Psoas muscle (tissue), 8 donors: ENCODE results near the gene TANC2. TPM values are rescaled to one million over a fixed set of nuclear protein-coding genes. Genes with fewer than 3 reads are reported as not detected.

Experiments used
- ATAC-seq, 4 donors: fragments of 200-7000 bp; cut with Tn5 transposase; one replicate each; pipeline ENCODE4 v1.9.1; 2020; ENCODE audit warnings: moderate library complexity in 3 of 4, mild to moderate bottlenecking in 2 of 4
- DNase-seq, 2 donors: peaks; one replicate each; pipeline ENCODE4 v3.0.0-alpha.2; 2020
- H3K27ac ChIP-seq: fragments of 200-600 bp; one replicate; pipeline ENCODE4 v1.8.0; 2022
- H3K27me3 ChIP-seq, 3 donors: fragments of 200-600 bp in 1 of 3; one replicate each; pipeline versions ENCODE4 v1.6.1 to v1.8.0; 2013 to 2022; ENCODE audit warnings: low read length in 2 of 3, mild to moderate bottlenecking in 2 of 3, moderate library complexity in 1 of 3; ENCODE audit not compliant: insufficient read depth in 3 of 3
- H3K36me3 ChIP-seq, 2 donors: fragments of 200-600 bp in 1 of 2; one replicate each; pipeline versions ENCODE4 v1.6.1 to v1.8.0; 2013 to 2022; ENCODE audit warnings: low read depth in 1 of 2, mild to moderate bottlenecking in 1 of 2, moderate library complexity in 1 of 2; ENCODE audit not compliant: insufficient read depth in 1 of 2
- H3K4me1 ChIP-seq: fragments of 200-600 bp; one replicate; pipeline ENCODE4 v1.8.0; 2022
- H3K4me3 ChIP-seq: fragments of 200-600 bp; one replicate; pipeline ENCODE4 v1.8.0; 2022; ENCODE audit warnings: mild to moderate bottlenecking
- H3K9me3 ChIP-seq: fragments of 200-600 bp; one replicate; pipeline ENCODE4 v1.8.0; 2022
- WGBS, 3 donors: extraction: QIAGEN DNeasy Blood & Tissue Kit; methylation state at CpG; one replicate each; pipeline versions ENCODE4 v1.1.6 to v1.1.7; 2013; 5-methylcytosine and 5-hydroxymethylcytosine counted together
- intact Hi-C, 2 donors: fragments of 100-400 bp; cut with DNase I; formaldehyde crosslinking; loops; one replicate each; pipeline versions ENCODE4 v1.11.0 to v1.14.2; 2022
- polyA plus RNA-seq, 3 donors: library from polyadenylated mRNA; stranded (reverse); fragments of 200-250 nt; gene quantifications; one replicate each; pipeline ENCODE4 v1.2.3, GENCODE V29; 2013
- total RNA-seq, 4 donors: library from RNA; stranded (reverse); fragmentation: NEBNext Ultra II Directional in 2 of 4; extraction: Animal tissue kit (Norgen Biotek cat#: 25700) in 2 of 4; gene quantifications; one replicate each; pipeline versions ENCODE4 v1.2.1 to v1.2.4, GENCODE V29; 2021 to 2023
- TF ChIP-seq, protein P1 (sequence below): fragments of 200-600 bp; IDR thresholded peaks from one replicate; pipeline ENCODE4 v1.8.0; 2022; ENCODE audit warnings: antibody characterized with exemption
- donor health status: healthy with polysubstance abuse.
- donor health status: DM: no; HTN: no; CAD: no; lungs with moderate emphysema.
- donor health status: Bipolar disorder and iron deficiency.
- donor health status: healthy.
- donor health status: DM: yes; HTN: yes; CAD: no.
- donor health status: DM: no; HTN: no; CAD: no.
- donor health status: DM: no; HTN: no; CAD: no.
- donor health status: DM: yes; HTN: yes; CAD: no.

Gene TANC2
- total and polyA plus RNA-seq, 7 donors = 1.2 to 12.4 (median 6.1) TPM

DNA sequence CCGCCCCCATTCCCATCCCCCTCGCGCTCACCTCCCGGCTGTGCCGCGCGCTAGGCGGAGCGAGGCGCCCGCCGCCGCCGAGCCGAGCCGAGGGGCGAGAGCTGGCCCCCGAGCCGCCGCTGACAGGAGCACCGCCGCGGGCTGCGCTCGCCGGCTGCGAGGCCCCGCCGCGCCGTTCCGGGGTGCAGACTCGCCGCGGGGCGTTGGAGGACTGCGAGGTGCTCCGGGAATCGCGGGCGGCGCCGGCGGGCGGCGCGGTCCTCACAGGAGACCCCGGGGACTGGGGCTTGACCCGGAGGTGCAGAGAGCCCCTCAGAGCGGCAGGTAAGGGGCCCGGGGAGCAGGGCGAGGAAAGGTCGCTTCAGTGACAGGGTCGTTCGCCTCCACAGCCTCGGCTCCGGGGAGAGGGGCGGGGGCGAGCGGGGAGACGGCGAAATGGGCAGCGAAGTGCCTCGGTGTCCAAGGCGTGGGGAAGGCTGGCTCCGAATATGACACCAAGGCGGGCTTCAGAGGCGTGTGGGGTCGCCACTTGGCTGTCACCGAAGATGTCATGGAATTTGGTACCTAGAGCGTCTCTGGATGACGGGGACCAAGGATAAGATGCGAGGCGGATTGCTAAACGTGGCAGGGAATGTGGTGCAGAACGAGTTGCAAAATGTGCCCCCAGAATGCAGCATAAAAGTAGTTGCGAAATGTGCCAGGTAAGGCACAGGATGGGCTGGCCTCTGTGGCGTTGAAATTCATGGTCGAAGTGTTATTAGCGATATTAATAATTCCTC, 580 bp downstream of the TANC2 start:
- H3K4me1 ChIP-seq = peaks cover 11% of the 10 kb centered on the region
- 0 to 1% (median 0%) methylated on average over 34 to 80 of the region's 80 CpGs for WGBS, 3 donors
- H3K4me3 ChIP-seq = peak overlapping the region; percentile 85
- no peaks in the 10 kb centered on the region for H3K9me3 ChIP-seq
- intact Hi-C loops = loop anchor here (5.0 kb wide), 2 partner anchors 149 to 259 kb away; no protein-coding TSS in a partner anchor
- no peaks in the 10 kb centered on the region for H3K27me3 ChIP-seq
- H3K27ac ChIP-seq = peak overlapping the region; percentile 50
- TF ChIP-seq, protein P1, sequence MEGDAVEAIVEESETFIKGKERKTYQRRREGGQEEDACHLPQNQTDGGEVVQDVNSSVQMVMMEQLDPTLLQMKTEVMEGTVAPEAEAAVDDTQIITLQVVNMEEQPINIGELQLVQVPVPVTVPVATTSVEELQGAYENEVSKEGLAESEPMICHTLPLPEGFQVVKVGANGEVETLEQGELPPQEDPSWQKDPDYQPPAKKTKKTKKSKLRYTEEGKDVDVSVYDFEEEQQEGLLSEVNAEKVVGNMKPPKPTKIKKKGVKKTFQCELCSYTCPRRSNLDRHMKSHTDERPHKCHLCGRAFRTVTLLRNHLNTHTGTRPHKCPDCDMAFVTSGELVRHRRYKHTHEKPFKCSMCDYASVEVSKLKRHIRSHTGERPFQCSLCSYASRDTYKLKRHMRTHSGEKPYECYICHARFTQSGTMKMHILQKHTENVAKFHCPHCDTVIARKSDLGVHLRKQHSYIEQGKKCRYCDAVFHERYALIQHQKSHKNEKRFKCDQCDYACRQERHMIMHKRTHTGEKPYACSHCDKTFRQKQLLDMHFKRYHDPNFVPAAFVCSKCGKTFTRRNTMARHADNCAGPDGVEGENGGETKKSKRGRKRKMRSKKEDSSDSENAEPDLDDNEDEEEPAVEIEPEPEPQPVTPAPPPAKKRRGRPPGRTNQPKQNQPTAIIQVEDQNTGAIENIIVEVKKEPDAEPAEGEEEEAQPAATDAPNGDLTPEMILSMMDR = no peak
- DNase-seq (peak in 1 of 2 donors; percentile 32), ATAC-seq (peak in 1 of 4 donors; percentile 60)
- no peaks in the 10 kb centered on the region for H3K36me3 ChIP-seq

DNA sequence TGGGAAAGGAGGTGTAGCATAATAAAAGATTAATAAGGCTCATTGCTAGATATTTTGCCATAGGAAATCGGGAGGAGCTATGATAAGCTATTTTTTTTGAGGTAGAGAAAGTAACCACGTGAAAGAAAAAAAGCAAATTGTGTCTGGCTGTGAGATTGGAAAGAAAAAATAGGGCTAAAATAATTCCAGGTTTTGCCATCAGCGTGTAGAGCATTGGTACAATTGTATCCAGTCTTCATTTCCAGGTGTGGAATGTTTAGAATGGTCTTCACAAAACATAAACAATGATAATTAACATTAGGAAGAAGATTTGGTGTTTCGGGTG, 1.1 kb downstream of the TANC2 start:
- Histone ChIP-seq H3K27me3 (no peaks in the 10 kb centered on the region), H3K36me3 (no peaks in the 10 kb centered on the region), H3K4me3 (peak overlapping the region; percentile 85), H3K9me3 (no peaks in the 10 kb centered on the region), H3K27ac (no peak overlapping the region), H3K4me1 (peaks cover 11% of the 10 kb centered on the region)
- intact Hi-C loops = loop anchor here (5.0 kb wide), 2 partner anchors 150 to 260 kb away; no protein-coding TSS in a partner anchor
- 14 to 22% (median 15%) methylated on average over 4 of the region's 4 CpGs for WGBS, 3 donors
- DNase-seq (no peak), ATAC-seq (no peak)
- TF ChIP-seq, protein P1 = no peak

DNA sequence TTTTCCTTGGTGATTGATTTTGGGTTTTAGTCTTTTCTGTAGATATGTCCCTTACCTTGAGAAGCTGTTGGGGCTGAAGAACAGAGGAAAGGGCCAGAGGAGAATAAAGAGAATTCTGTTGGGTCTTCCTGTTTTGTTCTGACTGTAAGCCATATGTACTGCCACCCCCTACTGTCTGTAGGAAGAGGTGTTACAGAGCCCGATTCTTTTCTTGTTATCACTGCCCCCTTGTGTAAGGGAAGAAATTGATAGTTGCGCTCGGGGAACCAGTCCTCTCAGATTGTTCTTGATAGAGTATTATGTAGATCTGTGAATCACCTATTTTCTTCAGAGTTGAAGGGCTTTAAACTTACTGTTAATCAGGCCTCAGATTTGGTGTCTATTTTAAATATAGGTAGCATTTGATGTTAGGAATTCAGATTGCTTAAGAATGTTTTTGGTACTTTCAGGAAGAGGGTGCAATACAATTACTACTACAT, 2.4 kb downstream of the TANC2 start:
- intact Hi-C loops = loop anchor here (1.0 to 5.0 kb wide), 3 partner anchors 151 to 263 kb away; no protein-coding TSS in a partner anchor
- ATAC-seq (peak; percentile 49 to 69 (median 56)), DNase-seq (no peak)
- H3K4me3 ChIP-seq = peak overlapping the region; percentile 85
- H3K36me3 ChIP-seq = no peaks in the 10 kb centered on the region
- H3K27ac ChIP-seq = no peak overlapping the region
- no peaks in the 10 kb centered on the region for H3K9me3 ChIP-seq
- H3K4me1 ChIP-seq = peaks cover 11% of the 10 kb centered on the region
- TF ChIP-seq, protein P1 = peak; percentile 70
- WGBS, 3 donors = 2 to 7% (median 3%) methylated on average over 3 of the region's 3 CpGs
- H3K27me3 ChIP-seq = no peaks in the 10 kb centered on the region

DNA sequence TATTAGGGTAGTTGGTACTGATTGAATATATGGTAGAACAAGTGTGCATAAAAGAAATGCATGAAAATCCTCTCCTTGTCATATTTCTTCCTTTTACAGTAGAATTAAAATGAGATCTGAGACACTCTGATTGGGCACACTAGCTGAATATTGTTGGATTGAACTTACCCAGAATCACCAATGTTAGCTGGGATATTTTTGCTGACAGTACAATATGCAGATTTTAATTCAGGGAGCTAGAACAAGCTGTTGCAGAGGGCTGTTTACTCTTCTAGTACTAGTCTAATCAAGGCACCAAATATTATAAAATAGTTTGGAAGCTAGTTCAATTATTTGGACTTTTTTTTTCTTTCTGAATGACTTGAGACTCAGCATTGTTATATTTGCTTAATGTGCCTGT, 4.6 kb downstream of the TANC2 start:
- no peak for DNase-seq
- ATAC-seq = no peak
- Histone ChIP-seq H3K4me3 (no peak overlapping the region), H3K27ac (no peak overlapping the region), H3K27me3 (no peaks in the 10 kb centered on the region), H3K4me1 (peaks cover 11% of the 10 kb centered on the region), H3K9me3 (no peaks in the 10 kb centered on the region), H3K36me3 (no peaks in the 10 kb centered on the region)
- intact Hi-C loops = no loop called here
- TF ChIP-seq, protein P1 = no peak
